Activated CD4-positive, alpha-beta T cell treated with anti-CD3 and anti-CD28 coated beads for 4 hours (primary cell): ENCODE data around the gene SCRG1.
A peak's percentile ranks its signal among the peaks of the same experiment; 100 is the strongest.

Source experiments
- DNase-seq, 2 donors: peaks; one replicate each; pipeline ENCODE4 v3.0.0-alpha.2; 2020

Gene SCRG1

DNA sequence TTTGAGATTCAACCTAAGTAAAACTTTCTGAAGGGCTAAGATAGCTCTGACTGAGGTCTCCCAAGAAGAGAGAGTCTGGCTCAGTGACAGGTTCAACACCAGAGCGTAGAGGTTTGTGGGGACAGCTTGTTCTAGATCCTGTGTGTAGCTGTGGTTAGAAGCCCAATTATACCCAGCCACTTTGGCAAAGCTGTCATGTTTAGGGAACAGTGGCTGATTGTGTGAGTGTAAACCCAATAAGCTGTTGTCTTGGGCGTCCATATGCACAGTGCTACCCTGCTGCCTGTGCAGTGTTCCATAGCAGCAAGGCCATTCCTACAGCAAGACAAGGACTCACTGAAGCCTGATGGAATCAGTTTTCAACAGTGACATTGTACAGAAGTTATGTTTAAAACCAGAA, 11.2 kb upstream of the SCRG1 start:
- DNase-seq = no peak

- DNase-seq = no peak
These were observed 7.1 kb upstream of the SCRG1 start for GRCh38 chr4:173405840-173406606.

- DNase-seq = no peak
These were observed 5.5 kb upstream of the SCRG1 start for GRCh38 chr4:173404296-173404865.

DNA sequence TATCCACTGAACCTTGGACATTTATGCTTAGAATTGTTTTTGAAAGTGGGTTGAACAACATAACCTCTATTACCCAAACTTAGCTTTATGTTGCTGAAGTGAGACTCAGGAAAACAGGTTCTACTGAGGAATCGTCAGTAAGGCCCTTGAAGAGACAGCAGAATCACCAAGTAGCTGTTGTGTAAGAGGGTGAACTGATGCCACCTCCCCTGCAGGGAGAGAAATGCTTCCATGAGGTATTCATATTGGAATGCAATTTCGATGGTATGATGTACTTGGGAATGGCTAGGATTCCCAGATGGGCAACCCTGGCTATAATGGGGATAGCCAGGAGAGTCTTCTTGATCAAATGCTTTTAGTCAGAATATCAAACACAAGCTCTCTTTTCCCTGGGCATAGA, 4.1 kb upstream of the SCRG1 start:
- DNase-seq = no peak

GRCh38 chr4:173401063-173401462, 2.1 kb upstream of the SCRG1 start:
- DNase-seq = no peak

GRCh38 chr4:173398220-173398619, 696 bp downstream of the SCRG1 start:
- no peak for DNase-seq

DNA sequence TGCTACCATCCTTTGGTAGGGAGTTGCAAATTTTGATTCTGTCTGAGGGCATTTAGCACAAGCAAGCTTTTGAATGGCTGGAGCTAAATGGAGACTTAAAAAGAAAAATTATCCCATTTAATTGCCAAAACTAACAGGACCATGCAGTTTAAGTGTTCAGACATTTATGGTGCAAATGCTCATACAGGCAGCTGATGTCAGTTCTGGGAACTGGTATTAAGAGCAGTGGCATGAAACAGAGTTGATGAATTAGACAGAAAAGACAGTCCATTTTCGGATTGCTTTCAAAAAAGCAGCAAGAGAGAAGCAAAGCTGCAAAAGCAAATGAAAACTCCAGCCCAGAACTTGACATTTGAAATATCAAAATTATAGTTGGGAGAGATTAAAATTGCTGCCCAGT, 1.3 kb downstream of the SCRG1 start:
- no peak for DNase-seq

DNA sequence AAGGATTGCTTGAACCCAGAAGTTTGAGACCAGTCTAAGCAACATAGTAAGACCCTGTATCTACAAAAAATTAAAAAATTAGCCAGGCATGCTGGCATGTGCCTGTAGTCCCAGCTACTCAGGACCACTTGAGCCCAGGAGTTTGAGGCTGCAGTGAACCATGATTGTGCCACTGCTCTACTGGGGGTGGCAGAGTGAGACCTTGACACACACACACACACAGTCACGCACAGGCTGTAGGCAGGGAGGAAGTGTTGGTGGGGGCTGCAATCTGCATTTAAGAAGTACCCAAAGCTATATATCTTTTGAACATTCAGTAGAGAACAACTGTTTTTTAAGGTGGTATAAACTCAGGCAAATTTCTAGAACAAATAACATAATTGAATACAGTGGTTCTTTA, 7.2 kb downstream of the SCRG1 start:
- DNase-seq = no peak

DNA sequence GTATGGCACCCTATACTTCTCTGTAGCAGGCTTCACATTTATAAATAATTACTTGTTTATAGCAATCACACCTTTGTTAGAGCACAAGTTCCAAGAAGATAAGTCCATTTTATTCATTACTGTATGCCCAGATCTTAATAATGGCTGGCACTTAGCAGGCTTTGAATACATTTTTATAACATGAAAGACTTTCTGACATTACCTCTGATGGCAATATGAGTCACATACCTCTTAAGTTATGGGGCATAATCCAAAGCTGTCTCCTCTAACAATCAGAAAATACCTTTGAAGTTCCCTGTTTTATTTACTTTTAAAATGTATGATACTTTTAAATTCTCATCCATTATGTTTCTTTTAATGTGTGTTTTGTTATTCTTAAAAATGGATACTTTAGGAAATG, 12.2 kb downstream of the SCRG1 start:
- no peak for DNase-seq

- no peak for DNase-seq
These were observed 16.6 kb downstream of the SCRG1 start for GRCh38 chr4:173382349-173382748.

- no peak for DNase-seq
These were observed 17.3 kb downstream of the SCRG1 start for GRCh38 chr4:173381610-173382009.

- DNase-seq = no peak
These were observed 17.9 kb downstream of the SCRG1 start for GRCh38 chr4:173380987-173381386.

- DNase-seq = no peak
These were observed 19.0 kb downstream of the SCRG1 start for GRCh38 chr4:173379929-173380328.

DNA sequence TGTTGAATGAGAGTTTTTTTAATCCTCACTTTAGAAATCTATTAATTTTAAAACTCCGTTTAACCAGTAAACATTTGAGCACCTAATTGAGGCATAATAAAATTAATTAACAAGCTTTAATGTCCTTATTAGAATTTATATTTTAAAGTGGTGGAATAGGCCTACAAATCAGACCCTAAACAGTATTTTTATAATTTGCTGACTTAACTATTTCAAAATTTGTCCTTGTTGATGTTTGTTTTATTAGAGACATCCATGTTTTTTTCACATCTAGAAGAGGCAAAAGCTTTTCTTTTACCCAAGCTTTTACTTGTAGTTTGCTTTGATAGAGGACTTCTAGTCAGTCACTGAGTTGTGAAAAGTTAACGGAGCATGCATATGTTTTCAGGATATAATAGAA, 24.3 kb downstream of the SCRG1 start:
- no peak for DNase-seq

- peak; percentile 17 to 34 for DNase-seq
These were observed 27.4 kb downstream of the SCRG1 start for GRCh38 chr4:173371292-173372192.

- peak; percentile 97 for DNase-seq
These were observed 28.2 kb downstream of the SCRG1 start, which contains the start of gene SAP30 for GRCh38 chr4:173370477-173371291. Gene SAP30 (plus strand): TSS chr4:173370954. CDS start chr4:173371183, 229 bp downstream.

GRCh38 chr4:173370130-173370476, 28.8 kb downstream of the SCRG1 start:
- peak; percentile 53 to 56 for DNase-seq

- no peak for DNase-seq
These were observed 31.0 kb downstream of the SCRG1 start for GRCh38 chr4:173367946-173368345.

DNA sequence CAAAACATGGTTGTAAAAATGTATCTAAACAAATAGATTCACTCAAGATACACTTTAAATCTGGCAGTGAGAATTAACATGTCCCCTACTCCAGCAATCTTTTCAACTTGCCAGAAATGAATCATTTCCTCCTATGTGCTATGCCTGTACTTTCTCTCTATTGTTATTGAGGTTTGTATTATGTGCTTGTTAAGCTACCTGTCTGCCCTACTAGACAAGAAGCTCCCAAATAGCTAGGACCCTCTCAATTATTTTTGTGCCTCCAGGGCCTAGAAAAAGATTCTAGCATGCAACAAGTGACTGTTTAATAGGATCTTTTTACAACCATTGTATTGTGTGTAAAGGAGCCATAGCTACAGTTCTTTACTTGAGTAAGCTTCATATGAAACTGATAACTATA, 31.6 kb downstream of the SCRG1 start:
- no peak for DNase-seq

DNA sequence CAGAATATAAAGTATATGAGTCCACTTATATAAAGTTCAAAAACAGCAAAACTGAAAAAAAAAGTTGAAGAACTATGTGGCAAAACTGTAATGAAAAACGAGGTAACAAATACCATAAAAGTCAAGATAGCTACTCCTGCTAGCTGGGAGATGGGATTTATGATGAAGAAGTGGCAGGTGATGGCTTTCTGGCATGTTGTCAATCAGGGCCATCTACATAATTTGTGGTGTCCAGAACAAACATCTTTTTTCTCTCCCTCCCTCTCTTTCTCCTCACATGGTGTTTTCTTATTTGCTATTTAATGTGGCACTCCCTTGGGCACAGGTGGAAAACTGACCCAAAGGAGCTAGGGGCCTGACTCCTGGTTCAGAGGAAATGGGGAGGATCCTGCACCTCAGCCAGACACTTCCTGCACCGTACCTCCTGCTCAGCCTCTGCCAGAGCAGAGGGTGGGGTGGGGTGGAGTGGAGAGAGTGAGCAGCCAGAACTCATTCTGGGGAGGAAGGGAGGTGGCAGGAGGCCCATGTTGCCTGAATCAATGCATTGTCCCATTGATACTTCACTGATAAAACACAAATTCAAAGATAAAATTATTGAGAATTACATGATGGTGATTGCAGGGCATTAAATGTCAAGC, 33.4 kb downstream of the SCRG1 start:
- no peak for DNase-seq

DNA sequence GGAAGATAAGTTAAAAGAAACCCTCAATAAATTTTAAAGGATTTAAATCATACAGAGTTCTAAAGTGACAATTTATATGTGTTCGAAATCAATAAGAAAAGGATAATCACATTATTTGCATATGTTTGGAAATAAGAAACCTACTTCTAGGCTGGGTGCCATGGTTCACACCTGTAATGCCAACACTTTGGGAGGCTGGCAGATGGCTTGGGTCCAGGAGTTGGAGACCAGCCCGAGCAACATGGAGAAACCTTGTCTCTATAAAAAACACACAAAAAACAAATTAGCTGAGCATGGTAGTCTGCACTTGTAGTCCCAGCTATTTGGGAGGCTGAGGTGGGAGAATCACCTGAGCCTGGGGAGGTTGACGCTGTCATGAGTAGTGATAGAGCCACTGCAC, 36.2 kb downstream of the SCRG1 start:
- DNase-seq = no peak

DNA sequence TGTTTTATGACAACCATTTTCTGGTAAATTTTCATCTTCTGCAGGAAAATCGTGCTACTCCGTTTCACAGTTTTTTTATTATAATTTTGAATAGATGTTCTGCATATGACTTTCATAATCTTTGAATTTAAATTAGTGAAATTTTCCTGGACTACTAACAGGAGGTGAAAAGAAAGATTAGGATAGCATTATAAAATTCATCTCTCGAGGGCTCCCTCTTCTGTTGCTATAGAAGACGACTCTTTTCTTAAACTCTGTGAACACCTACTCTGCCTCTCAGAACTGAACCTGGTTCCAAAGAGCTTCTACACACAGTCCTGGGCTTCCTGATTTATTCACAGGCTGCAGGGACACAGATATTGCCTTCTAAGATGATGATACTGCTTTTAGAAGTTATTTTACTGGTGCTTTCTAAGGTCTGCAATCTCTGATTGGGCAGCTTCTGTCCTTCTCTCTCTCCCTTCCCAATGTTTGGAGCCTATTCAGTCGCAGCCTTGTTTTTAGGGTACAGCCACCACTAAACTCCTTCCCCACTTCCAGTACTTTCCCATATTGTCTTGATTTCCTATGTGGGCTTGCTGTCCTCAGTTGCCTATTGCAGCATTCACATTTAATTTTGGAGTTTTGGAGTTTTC, 38.2 kb downstream of the SCRG1 start:
- DNase-seq = no peak
